Mesothelial cell of epicardium (in vitro differentiated cells): ENCODE data around the gene CAP2. TPM values are rescaled to one million over a fixed set of nuclear protein-coding genes. Genes with fewer than 3 reads are reported as not detected.

Experiments
- DNase-seq, 2 experiments: peaks; one replicate each; pipeline ENCODE4 v3.0.0; 2021; ENCODE audit warnings: low spot score in 2 of 2; ENCODE audit not compliant: unreplicated experiment in 2 of 2
- H3K27ac Mint-ChIP-seq: 2 replicates; pipeline ENCODE4 v1.8.0; 2021; ENCODE audit warnings: mixed read lengths
- H3K27me3 Mint-ChIP-seq: 2 replicates; pipeline ENCODE4 v1.8.0; 2021; ENCODE audit warnings: low read depth, mixed read lengths
- H3K36me3 Mint-ChIP-seq: 2 replicates; pipeline ENCODE4 v1.8.0; 2021; ENCODE audit warnings: mixed read lengths
- H3K4me1 Mint-ChIP-seq: 2 replicates; pipeline ENCODE4 v1.8.0; 2021; ENCODE audit warnings: mixed read lengths
- H3K4me3 Mint-ChIP-seq: 2 replicates; pipeline ENCODE4 v1.8.0; 2021; ENCODE audit warnings: mild to moderate bottlenecking, moderate library complexity, mixed read lengths
- H3K9me3 Mint-ChIP-seq: 2 replicates; pipeline ENCODE4 v1.8.0; 2021; ENCODE audit warnings: mixed read lengths
- CTCF ChIP-seq: fragments of 200-600 bp; sonication (generic); IDR thresholded peaks from one replicate; pipeline ENCODE4 v1.5.0; 2021; ENCODE audit warnings: antibody characterized with exemption; ENCODE audit not compliant: unreplicated experiment
- total RNA-seq: library from RNA; stranded (reverse); gene quantifications from 3 replicates; pipeline ENCODE4 v1.2.1, GENCODE V29; 2021

Gene CAP2
- total RNA-seq, 1 donor from 2014 or later = 15.0 TPM

GRCh38 chr6:17415321-17415720 is 21.9 kb downstream of the CAP2 start:
- H3K4me1 Mint-ChIP-seq = peaks cover 25% of the 10 kb centered on the region
- DNase-seq = no peak

GRCh38 chr6:17416806-17417205 is 23.4 kb downstream of the CAP2 start:
- DNase-seq = no peak
- H3K9me3 Mint-ChIP-seq = peaks cover 3% of the 10 kb centered on the region
- TF ChIP-seq CTCF = no peak
- H3K27me3 Mint-ChIP-seq = no peaks in the 10 kb centered on the region
- H3K4me3 Mint-ChIP-seq = no peak overlapping the region
- H3K27ac Mint-ChIP-seq = no peak overlapping the region
- peaks cover 25% of the 10 kb centered on the region for H3K4me1 Mint-ChIP-seq
- H3K36me3 Mint-ChIP-seq = no peaks in the 10 kb centered on the region

More at GRCh38 chr6:17415321-17415720, 21.9 kb downstream of the CAP2 start:
- no peak overlapping the region for H3K4me3 Mint-ChIP-seq
- H3K9me3 Mint-ChIP-seq = peaks cover 7% of the 10 kb centered on the region
- no peak overlapping the region for H3K27ac Mint-ChIP-seq
- no peaks in the 10 kb centered on the region for H3K27me3 Mint-ChIP-seq
- peaks cover 2% of the 10 kb centered on the region for H3K36me3 Mint-ChIP-seq
- TF ChIP-seq CTCF = no peak

- H3K4me1 Mint-ChIP-seq = peaks cover 25% of the 10 kb centered on the region
- H3K27ac Mint-ChIP-seq = peak overlapping the region; percentile 89
- no peaks in the 10 kb centered on the region for H3K27me3 Mint-ChIP-seq
- no peak for DNase-seq
- no peaks in the 10 kb centered on the region for H3K36me3 Mint-ChIP-seq
- peaks cover 3% of the 10 kb centered on the region for H3K9me3 Mint-ChIP-seq
- peak overlapping the region; percentile 11 for H3K4me3 Mint-ChIP-seq
- no peak for TF ChIP-seq CTCF
Observed at GRCh38 chr6:17417817-17418216, 24.4 kb downstream of the CAP2 start.

GRCh38 chr6:17418281-17419188 is 25.1 kb downstream of the CAP2 start:
- no peak for DNase-seq
- H3K9me3 Mint-ChIP-seq = peaks cover 3% of the 10 kb centered on the region
- H3K36me3 Mint-ChIP-seq = peaks cover 2% of the 10 kb centered on the region
- H3K27ac Mint-ChIP-seq = peak overlapping the region; percentile 89
- H3K4me3 Mint-ChIP-seq = peak overlapping the region; percentile 30
- peaks cover 25% of the 10 kb centered on the region for H3K4me1 Mint-ChIP-seq
- no peak for TF ChIP-seq CTCF
- H3K27me3 Mint-ChIP-seq = no peaks in the 10 kb centered on the region

GRCh38 chr6:17419189-17419575 is 25.8 kb downstream of the CAP2 start:
- Mint-ChIP-seq H3K27me3 (no peaks in the 10 kb centered on the region), H3K4me1 (peaks cover 25% of the 10 kb centered on the region), H3K9me3 (peaks cover 3% of the 10 kb centered on the region), H3K36me3 (peaks cover 2% of the 10 kb centered on the region), H3K4me3 (no peak overlapping the region), H3K27ac (no peak overlapping the region)
- TF ChIP-seq CTCF = no peak
- DNase-seq = no peak
